ENCODE data around the gene S100A13. TPM values are rescaled to one million over a fixed set of nuclear protein-coding genes. Genes with fewer than 3 reads are reported as not detected.
A peak's percentile ranks its signal among the peaks of the same experiment; 100 is the strongest.

Gene S100A13
- total RNA-seq, 1 donor from 2014 or later = 87.4 TPM

GRCh38 chr1:153643816-153644215 lies 16.5 kb upstream of the S100A13 start:
- H3K4me1 Mint-ChIP-seq = no peaks in the 10 kb centered on the region
- peaks cover 8% of the 10 kb centered on the region for H3K27me3 Mint-ChIP-seq (ENCODE audit: insufficient read depth, low read depth)
- no peaks in the 10 kb centered on the region for H3K27me3 ChIP-seq
- TF ChIP-seq EZH2phosphoT487 (IDR thresholded peaks at IDR 0.05) = no peak
- TF ChIP-seq EZH2 (IDR thresholded peaks at IDR 0.05) = no peak
- H3K9me3 Mint-ChIP-seq = peaks cover 2% of the 10 kb centered on the region
- no peak overlapping the region for H3K4me3 ChIP-seq
- H3K9me3 ChIP-seq (ENCODE audit: low read depth) = no peaks in the 10 kb centered on the region
- H3K4me1 ChIP-seq = no peaks in the 10 kb centered on the region
- H3K36me3 Mint-ChIP-seq = peaks cover 41% of the 10 kb centered on the region
- peaks cover 61% of the 10 kb centered on the region for H3F3A ChIP-seq (ENCODE audit: low read depth)
- no peak overlapping the region for H3K27ac ChIP-seq
- H3K79me2 ChIP-seq (ENCODE audit: low read depth) = peaks cover 49% of the 10 kb centered on the region
- H3K36me3 ChIP-seq = peaks cover 28% of the 10 kb centered on the region
- H3K9ac ChIP-seq = peak overlapping the region; percentile 12
- H4K20me1 ChIP-seq (ENCODE audit: low read depth) = peaks cover 41% of the 10 kb centered on the region
- H3K27ac Mint-ChIP-seq = no peak overlapping the region
- no peak overlapping the region for H3K4me3 Mint-ChIP-seq
- no peak for DNase-seq (ENCODE audit: low spot score)
- H3K4me2 ChIP-seq = no peak overlapping the region
- H2AFZ ChIP-seq (replicated peaks) = no peak overlapping the region

GRCh38 chr1:153643100-153643499 lies 15.8 kb upstream of the S100A13 start:
- Histone ChIP-seq H3K4me2 (no peak overlapping the region), H2AFZ (replicated peaks) (no peak overlapping the region), H3K27me3 (no peaks in the 10 kb centered on the region), H3K27ac (peak overlapping the region; percentile 16), H4K20me1 (ENCODE audit: low read depth) (peaks cover 41% of the 10 kb centered on the region), H3K4me3 (no peak overlapping the region), H3K36me3 (peaks cover 33% of the 10 kb centered on the region), H3F3A (ENCODE audit: low read depth) (peaks cover 61% of the 10 kb centered on the region), H3K9me3 (ENCODE audit: low read depth) (no peaks in the 10 kb centered on the region), H3K4me1 (no peaks in the 10 kb centered on the region), H3K79me2 (ENCODE audit: low read depth) (peaks cover 56% of the 10 kb centered on the region), H3K9ac (no peak overlapping the region)
- H3K4me3 Mint-ChIP-seq = no peak overlapping the region
- H3K36me3 Mint-ChIP-seq = peaks cover 41% of the 10 kb centered on the region
- no peak overlapping the region for H3K27ac Mint-ChIP-seq
- peaks cover 2% of the 10 kb centered on the region for H3K9me3 Mint-ChIP-seq
- DNase-seq (ENCODE audit: low spot score) = no peak
- no peaks in the 10 kb centered on the region for H3K4me1 Mint-ChIP-seq
- TF ChIP-seq EZH2phosphoT487 (IDR thresholded peaks at IDR 0.05) (no peak), CTCF (IDR thresholded peaks at IDR 0.05) (no peak), EZH2 (IDR thresholded peaks at IDR 0.05) (no peak)
- H3K27me3 Mint-ChIP-seq (ENCODE audit: insufficient read depth, low read depth) = peaks cover 6% of the 10 kb centered on the region

GRCh38 chr1:153642161-153642560 lies 14.9 kb upstream of the S100A13 start:
- peaks cover 41% of the 10 kb centered on the region for H3K36me3 ChIP-seq

More at GRCh38 chr1:153642161-153642560, 14.9 kb upstream of the S100A13 start:
- no peak for TF ChIP-seq EZH2 (IDR thresholded peaks at IDR 0.05)
- TF ChIP-seq CTCF (IDR thresholded peaks at IDR 0.05) = no peak
- no peak for TF ChIP-seq EZH2phosphoT487 (IDR thresholded peaks at IDR 0.05)
- no peak overlapping the region for H3K9ac ChIP-seq
- no peaks in the 10 kb centered on the region for H3K9me3 Mint-ChIP-seq
- H3K4me2 ChIP-seq = no peak overlapping the region
- peaks cover 46% of the 10 kb centered on the region for H4K20me1 ChIP-seq (ENCODE audit: low read depth)
- H3K27me3 ChIP-seq = no peaks in the 10 kb centered on the region
- H3K9me3 ChIP-seq (ENCODE audit: low read depth) = no peaks in the 10 kb centered on the region
- H3K4me3 ChIP-seq = no peak overlapping the region
- peaks cover 57% of the 10 kb centered on the region for H3F3A ChIP-seq (ENCODE audit: low read depth)
- no peak overlapping the region for H3K27ac Mint-ChIP-seq
- H3K27me3 Mint-ChIP-seq (ENCODE audit: insufficient read depth, low read depth) = peaks cover 2% of the 10 kb centered on the region
- no peaks in the 10 kb centered on the region for H3K4me1 ChIP-seq
- no peak overlapping the region for H3K27ac ChIP-seq
- peaks cover under 1% of the 10 kb centered on the region for H3K4me1 Mint-ChIP-seq
- peaks cover 40% of the 10 kb centered on the region for H3K36me3 Mint-ChIP-seq
- peaks cover 66% of the 10 kb centered on the region for H3K79me2 ChIP-seq (ENCODE audit: low read depth)
- no peak overlapping the region for H3K4me3 Mint-ChIP-seq
- no peak overlapping the region for H2AFZ ChIP-seq (replicated peaks)
- DNase-seq (ENCODE audit: low spot score) = no peak
